IPS-18a (cell line): ENCODE data around the gene RPRD1B.
"Not testable (repeated sequence)": the region's sequence is repeated elsewhere in the genome, so short reads cannot be mapped to it uniquely, and the experiment has no call there.

Experiments used
- H3K27ac ChIP-seq: one replicate; pipeline ENCODE4 v1.5.1; 2013; ENCODE audit warnings: low read length
- H3K27me3 ChIP-seq: one replicate; pipeline ENCODE4 v1.6.1; 2013; ENCODE audit warnings: mild to moderate bottlenecking, low read length; ENCODE audit not compliant: control insufficient read depth, insufficient read depth
- H3K36me3 ChIP-seq: one replicate; pipeline ENCODE4 v1.6.1; 2013; ENCODE audit warnings: low read depth, low read length; ENCODE audit not compliant: control insufficient read depth
- H3K4me1 ChIP-seq: one replicate; pipeline ENCODE4 v1.6.1; 2013; ENCODE audit warnings: low read depth, low read length; ENCODE audit not compliant: control insufficient read depth
- H3K4me3 ChIP-seq: one replicate; pipeline ENCODE4 v1.5.1; 2013; ENCODE audit warnings: low read length
- H3K9ac ChIP-seq: one replicate; pipeline ENCODE4 v1.6.1; 2013; ENCODE audit warnings: mild to moderate bottlenecking, low read length, moderate library complexity
- H3K9me3 ChIP-seq: one replicate; pipeline ENCODE4 v1.6.1; 2013; ENCODE audit warnings: low read depth, low read length; ENCODE audit not compliant: control insufficient read depth

The RPRD1B gene

GRCh38 chr20:38098952-38099351 lies 65.4 kb downstream of the RPRD1B start:
- H3K27ac ChIP-seq = no peak overlapping the region
- H3K4me1 ChIP-seq = no peaks in the 10 kb centered on the region
- H3K4me3 ChIP-seq = no peak overlapping the region
- no peaks in the 10 kb centered on the region for H3K27me3 ChIP-seq
- H3K9ac ChIP-seq = no peak overlapping the region
- H3K36me3 ChIP-seq = no peaks in the 10 kb centered on the region
- no peaks in the 10 kb centered on the region for H3K9me3 ChIP-seq

GRCh38 chr20:38102206-38102605 lies 68.7 kb downstream of the RPRD1B start:
- H3K36me3 ChIP-seq, H3K9me3 ChIP-seq, H3K27me3 ChIP-seq, H3K9ac ChIP-seq, H3K27ac ChIP-seq, H3K4me3 ChIP-seq, H3K4me1 ChIP-seq: not testable (repeated sequence)

- H3K27ac ChIP-seq = no peak overlapping the region
These were observed 70.7 kb downstream of the RPRD1B start for GRCh38 chr20:38104285-38104684.

GRCh38 chr20:38106461-38106860 lies 72.9 kb downstream of the RPRD1B start:
- Histone ChIP-seq H3K4me1 (no peaks in the 10 kb centered on the region), H3K36me3 (no peaks in the 10 kb centered on the region), H3K27me3 (no peaks in the 10 kb centered on the region), H3K9me3 (no peaks in the 10 kb centered on the region), H3K27ac (no peak overlapping the region), H3K9ac (no peak overlapping the region), H3K4me3 (no peak overlapping the region)

More at GRCh38 chr20:38104285-38104684, 70.7 kb downstream of the RPRD1B start:
- H3K27me3 ChIP-seq = no peaks in the 10 kb centered on the region
- no peak overlapping the region for H3K4me3 ChIP-seq
- H3K4me1 ChIP-seq = no peaks in the 10 kb centered on the region
- no peaks in the 10 kb centered on the region for H3K9me3 ChIP-seq
- no peaks in the 10 kb centered on the region for H3K36me3 ChIP-seq
- H3K9ac ChIP-seq = no peak overlapping the region

- not testable (repeated sequence) for H3K36me3 ChIP-seq, H3K27ac ChIP-seq, H3K27me3 ChIP-seq, H3K9ac ChIP-seq, H3K9me3 ChIP-seq, H3K4me3 ChIP-seq, H3K4me1 ChIP-seq
These were observed 73.8 kb downstream of the RPRD1B start for GRCh38 chr20:38107386-38107785.

- H3K4me1 ChIP-seq, H3K27me3 ChIP-seq, H3K27ac ChIP-seq, H3K36me3 ChIP-seq, H3K4me3 ChIP-seq, H3K9me3 ChIP-seq, H3K9ac ChIP-seq: not testable (repeated sequence)
These were observed 74.4 kb downstream of the RPRD1B start for GRCh38 chr20:38107916-38108315.

GRCh38 chr20:38108438-38108985 lies 75.0 kb downstream of the RPRD1B start:
- Histone ChIP-seq H3K4me1 (no peaks in the 10 kb centered on the region), H3K27ac (no peak overlapping the region), H3K9ac (no peak overlapping the region), H3K36me3 (no peaks in the 10 kb centered on the region), H3K9me3 (no peaks in the 10 kb centered on the region), H3K27me3 (no peaks in the 10 kb centered on the region), H3K4me3 (no peak overlapping the region)

- Histone ChIP-seq H3K9ac (no peak overlapping the region), H3K27me3 (no peaks in the 10 kb centered on the region), H3K9me3 (no peaks in the 10 kb centered on the region), H3K27ac (no peak overlapping the region), H3K4me1 (no peaks in the 10 kb centered on the region), H3K4me3 (no peak overlapping the region), H3K36me3 (no peaks in the 10 kb centered on the region)
These were observed 75.5 kb downstream of the RPRD1B start for GRCh38 chr20:38108986-38109541.

GRCh38 chr20:38109591-38110524 lies 76.3 kb downstream of the RPRD1B start:
- Histone ChIP-seq H3K9ac (no peak overlapping the region), H3K36me3 (no peaks in the 10 kb centered on the region), H3K4me3 (no peak overlapping the region), H3K27me3 (no peaks in the 10 kb centered on the region), H3K4me1 (no peaks in the 10 kb centered on the region), H3K9me3 (no peaks in the 10 kb centered on the region), H3K27ac (no peak overlapping the region)

GRCh38 chr20:38110525-38111178 lies 77.1 kb downstream of the RPRD1B start:
- no peak overlapping the region for H3K4me3 ChIP-seq
- H3K9me3 ChIP-seq = no peaks in the 10 kb centered on the region
- H3K27ac ChIP-seq = no peak overlapping the region
- H3K36me3 ChIP-seq = no peaks in the 10 kb centered on the region
- H3K9ac ChIP-seq = no peak overlapping the region
- no peaks in the 10 kb centered on the region for H3K27me3 ChIP-seq
- no peaks in the 10 kb centered on the region for H3K4me1 ChIP-seq

GRCh38 chr20:38111366-38112232 lies 78.1 kb downstream of the RPRD1B start:
- Histone ChIP-seq H3K27me3 (no peaks in the 10 kb centered on the region), H3K9ac (no peak overlapping the region), H3K27ac (no peak overlapping the region), H3K4me3 (no peak overlapping the region), H3K36me3 (no peaks in the 10 kb centered on the region), H3K4me1 (no peaks in the 10 kb centered on the region), H3K9me3 (no peaks in the 10 kb centered on the region)
